GM04504 (cell line): ENCODE measurements around the gene C19orf38.
"Not testable (repeated sequence)": the region's sequence is repeated elsewhere in the genome, so short reads cannot be mapped to it uniquely, and the experiment has no call there.

Experiments
- DNase-seq: peaks from one replicate; pipeline ENCODE4 v3.0.0-alpha.2; 2012; ENCODE audit warnings: low read depth

Gene C19orf38

GRCh38 chr19:10876459-10877240, 28.4 kb downstream of the C19orf38 start:
- DNase-seq: no peak

DNA sequence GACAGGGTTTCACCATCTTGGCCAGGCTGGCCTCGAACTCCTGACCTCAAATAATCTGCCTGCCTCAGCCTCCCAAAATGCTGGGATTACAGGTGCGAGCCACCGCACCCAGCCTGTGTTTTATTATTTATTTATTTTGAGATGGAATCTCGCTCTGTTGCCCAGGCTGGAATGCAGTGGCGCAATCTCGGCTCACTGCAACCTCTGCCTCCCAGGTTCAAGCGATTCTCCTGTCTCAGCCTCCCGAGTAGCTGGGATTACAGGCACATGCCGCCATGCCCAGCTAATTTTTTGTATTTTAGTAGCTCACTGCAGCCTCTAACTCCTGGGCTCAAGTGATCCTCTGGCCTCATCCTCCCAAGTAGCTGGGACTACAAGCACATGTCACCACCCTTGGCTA, 29.4 kb downstream of the C19orf38 start:
- not testable (repeated sequence) for DNase-seq

- no peak for DNase-seq
These were observed 30.0 kb downstream of the C19orf38 start for GRCh38 chr19:10878253-10878652.

GRCh38 chr19:10881403-10882107, 33.3 kb downstream of the C19orf38 start:
- no peak for DNase-seq

DNA sequence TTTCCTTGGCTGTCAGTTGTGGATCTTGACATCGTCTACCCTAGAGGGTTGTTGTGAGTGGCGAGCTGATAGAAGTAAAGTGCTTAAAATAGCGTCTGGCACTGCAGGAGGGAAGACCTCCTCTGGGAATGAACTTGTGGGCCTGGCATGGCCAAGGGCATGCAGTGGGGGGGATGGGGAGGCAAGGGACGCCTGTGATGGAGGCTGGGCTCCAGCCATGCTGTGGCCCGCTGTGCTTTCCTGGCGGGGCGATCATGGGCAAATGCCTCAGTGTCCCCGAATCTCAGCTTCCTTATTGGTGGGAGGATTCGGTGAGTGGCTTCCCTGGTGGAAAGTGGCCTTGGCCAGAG, 33.9 kb downstream of the C19orf38 start:
- no peak for DNase-seq

DNA sequence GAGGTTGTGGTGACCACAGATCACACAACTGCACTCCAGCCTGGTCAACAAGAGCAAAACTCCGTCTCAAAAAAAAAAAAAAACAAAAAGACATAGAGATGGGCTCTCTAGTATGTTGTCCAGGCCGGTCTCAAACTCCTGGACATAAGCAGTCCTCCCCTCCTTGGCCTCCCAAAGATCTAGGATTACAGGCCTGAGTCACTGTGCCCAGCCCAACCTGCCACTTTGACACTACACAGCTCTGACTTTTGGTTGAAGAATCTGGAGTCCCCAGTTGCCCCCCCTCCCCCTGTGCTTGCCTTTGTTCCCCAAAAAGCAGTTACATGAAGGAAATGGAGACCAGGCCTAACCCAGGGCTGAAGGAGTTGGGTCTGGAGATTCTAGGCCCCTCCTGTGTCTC, 36.1 kb downstream of the C19orf38 start:
- peak; percentile 35 for DNase-seq

- DNase-seq: no peak
These were observed 37.3 kb downstream of the C19orf38 start for GRCh38 chr19:10885201-10886169.

DNA sequence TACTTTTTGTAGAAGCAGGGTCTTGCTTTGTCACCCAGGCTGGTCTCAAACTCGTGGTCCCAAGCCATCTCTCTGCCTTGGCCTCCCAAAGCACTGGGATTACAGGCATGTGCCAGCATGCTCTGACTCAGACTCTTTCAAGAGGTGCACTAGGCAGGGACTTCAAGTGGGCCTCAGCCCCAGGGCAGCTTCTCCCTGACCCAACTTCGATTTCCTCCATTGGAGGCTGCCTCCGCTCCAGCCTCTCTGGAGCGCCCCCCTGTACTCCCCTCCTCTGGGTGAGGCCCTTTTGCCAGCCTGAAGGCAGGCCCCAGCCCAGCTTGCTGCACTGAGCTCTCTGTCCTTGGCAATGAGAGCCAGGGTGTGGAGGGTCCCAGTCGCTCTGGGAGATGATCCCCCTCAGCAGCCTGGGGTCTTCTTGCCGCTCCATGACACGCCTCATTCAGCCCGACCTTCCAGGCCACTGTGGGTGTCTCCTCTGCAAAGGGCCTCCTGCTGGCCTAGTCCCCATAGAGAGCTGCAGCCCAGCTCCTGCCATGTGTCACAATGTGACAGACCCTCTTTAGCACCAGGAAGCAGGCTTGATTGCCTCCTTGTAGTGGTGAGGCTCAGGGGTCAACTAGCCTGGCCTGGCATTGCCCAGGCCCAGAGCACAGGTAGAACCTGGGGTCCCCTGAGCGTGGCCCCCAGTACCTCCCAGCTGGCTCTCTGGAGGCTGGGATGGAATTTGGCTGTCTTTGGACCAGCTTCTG, 39.6 kb downstream of the C19orf38 start:
- DNase-seq: no peak

DNA sequence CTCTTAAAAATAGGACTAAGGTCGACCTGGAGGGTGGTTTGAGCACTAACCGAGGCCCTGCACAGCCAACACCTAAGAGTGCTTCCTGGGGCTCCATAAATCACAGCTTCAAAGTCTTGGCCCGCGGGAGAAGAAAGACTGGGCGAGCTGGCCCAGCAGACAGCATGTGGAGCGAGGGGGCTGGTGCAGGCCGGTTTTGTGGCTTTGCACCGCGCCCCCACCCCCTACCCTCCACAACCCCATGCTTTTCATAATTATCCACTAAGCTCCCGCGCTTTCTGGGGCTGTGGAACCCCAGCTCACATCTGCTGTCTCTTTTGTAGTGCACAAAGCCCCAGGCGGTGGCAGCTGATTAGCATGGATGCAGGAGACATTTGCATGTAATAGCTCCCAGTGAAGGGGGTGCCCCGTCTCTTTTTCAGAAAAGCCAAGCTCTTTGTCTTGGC, 40.2 kb downstream of the C19orf38 start:
- DNase-seq: no peak

DNA sequence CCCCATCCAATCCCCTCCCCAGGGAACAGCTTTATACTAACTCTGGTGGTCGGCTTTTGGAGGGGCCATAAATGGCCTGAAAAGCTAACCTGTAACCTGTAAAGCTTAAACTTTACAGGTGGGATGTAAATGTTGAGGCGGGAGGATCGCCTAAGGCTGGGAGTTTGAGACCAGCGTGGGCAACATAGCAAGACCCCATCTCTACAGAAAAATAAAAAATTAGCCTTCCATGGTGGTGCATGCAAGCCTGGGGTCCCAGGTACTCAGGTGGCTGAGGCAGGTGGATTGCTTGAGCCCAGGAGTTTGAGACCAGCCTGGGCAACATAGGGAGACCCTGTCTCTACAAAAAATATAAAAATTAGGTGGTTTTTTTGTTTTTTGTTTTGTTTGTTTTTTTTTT, 41.7 kb downstream of the C19orf38 start:
- DNase-seq: no peak

- DNase-seq: no peak
These were observed 43.3 kb downstream of the C19orf38 start for GRCh38 chr19:10891405-10892086.

DNA sequence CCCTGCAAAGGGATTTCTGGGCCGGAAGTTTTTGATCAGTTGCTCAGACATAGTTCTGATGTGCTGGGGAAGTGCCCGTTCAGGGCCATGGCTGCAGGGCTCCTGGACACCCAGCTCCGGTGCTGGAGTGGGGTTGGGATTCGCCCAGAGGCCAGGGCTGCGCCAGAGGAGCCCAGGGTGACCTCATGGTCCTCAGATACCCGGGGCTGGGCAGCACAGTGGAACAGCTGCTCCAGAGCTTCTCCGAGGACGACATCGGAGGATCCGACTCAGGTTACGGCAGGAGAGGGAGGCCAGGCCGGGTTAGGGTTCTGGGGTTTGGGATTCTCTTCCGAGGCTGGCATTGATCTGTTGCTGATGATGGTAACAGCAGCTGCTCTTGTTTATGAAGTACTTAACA, 44.0 kb downstream of the C19orf38 start:
- no peak for DNase-seq

GRCh38 chr19:10894911-10895213, 46.6 kb downstream of the C19orf38 start:
- DNase-seq: no peak

GRCh38 chr19:10895363-10895762, 47.1 kb downstream of the C19orf38 start:
- DNase-seq: no peak

- no peak for DNase-seq
These were observed 47.7 kb downstream of the C19orf38 start for GRCh38 chr19:10895920-10896319.

DNA sequence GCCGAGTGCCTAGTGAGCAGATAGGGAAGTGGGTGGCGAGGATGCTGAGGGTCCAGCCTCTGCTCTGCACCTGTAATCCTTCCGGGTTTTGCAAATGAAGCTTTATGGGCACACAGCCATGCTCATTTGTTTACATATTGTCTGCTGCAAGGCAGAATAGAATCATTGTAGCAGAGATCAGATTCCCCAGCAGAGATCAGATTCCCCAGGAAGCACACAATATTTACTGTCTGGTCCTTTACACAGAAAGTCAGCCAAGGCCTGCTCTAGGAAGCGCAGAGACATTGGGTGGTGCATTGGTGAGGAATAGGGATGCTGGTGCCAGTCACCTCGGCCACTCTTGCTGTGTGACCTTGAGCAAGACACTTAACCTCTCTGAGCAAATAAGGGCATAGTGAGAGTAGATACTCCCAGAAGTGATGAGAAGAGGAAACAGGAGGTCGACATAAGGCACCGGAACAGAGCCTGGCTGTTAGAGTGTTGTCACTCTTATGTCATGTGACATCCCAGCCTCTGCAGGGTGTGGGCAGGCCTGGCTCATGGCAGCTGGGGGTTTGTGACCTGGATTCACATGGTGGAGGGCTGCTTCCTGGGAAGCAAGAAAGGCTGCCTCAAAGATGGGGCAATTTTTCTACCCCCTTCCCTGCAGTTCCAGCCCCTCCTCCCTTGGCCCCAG, 48.8 kb downstream of the C19orf38 start:
- DNase-seq: no peak

- no peak for DNase-seq
These were observed 50.4 kb downstream of the C19orf38 start for GRCh38 chr19:10898633-10899032.

DNA sequence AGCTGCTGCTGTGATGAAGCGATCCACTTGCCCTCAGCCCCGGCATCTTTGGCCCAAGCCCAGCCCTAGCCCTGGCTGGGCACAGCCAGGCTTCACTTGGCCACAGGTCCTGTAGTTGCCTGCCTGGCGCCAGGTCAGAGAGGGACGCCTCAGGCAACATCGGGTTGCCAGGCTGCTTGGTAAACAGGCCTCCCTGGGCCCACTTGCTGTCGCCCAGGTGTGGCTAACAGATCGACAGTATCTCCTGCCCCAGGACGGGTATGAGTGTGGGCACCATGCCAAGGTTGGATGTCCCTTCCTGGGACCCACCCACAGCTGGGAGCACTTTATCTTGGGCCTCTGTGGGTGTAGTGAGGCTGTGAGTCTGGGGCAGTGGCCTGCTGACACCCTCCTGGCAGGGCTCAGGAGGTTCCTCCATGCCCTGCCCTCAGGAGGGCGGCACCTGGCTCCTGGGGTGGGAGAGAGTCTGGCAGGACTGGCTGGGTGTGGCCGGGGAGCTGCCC, 51.0 kb downstream of the C19orf38 start:
- DNase-seq: no peak

GRCh38 chr19:10907925-10908324, 59.7 kb downstream of the C19orf38 start:
- DNase-seq: no peak

- no peak for DNase-seq
These were observed 60.3 kb downstream of the C19orf38 start for GRCh38 chr19:10908380-10908960.
